AG09309 (cell line): Measurements from ENCODE around the gene KLHDC3.
A peak's percentile ranks its signal among the peaks of the same experiment; 100 is the strongest.

Source experiments
- DNase-seq: peaks from one replicate; pipeline ENCODE4 v3.0.0-alpha.2; 2010; ENCODE audit warnings: low read depth
- H3K4me3 ChIP-seq: 2 replicates; pipeline ENCODE4 v1.5.1; 2011; ENCODE audit warnings: mild to moderate bottlenecking, low read depth, low read length, moderate library complexity; ENCODE audit not compliant: control insufficient read depth
- TF ChIP-seq, protein P1 (sequence below): IDR thresholded peaks from 2 replicates; pipeline ENCODE4 v1.5.1; 2011; ENCODE audit warnings: mild to moderate bottlenecking, low read depth, low read length, inconsistent platforms; ENCODE audit not compliant: insufficient read depth, control insufficient read depth; ENCODE audit errors: missing control alignments

The KLHDC3 gene

DNA sequence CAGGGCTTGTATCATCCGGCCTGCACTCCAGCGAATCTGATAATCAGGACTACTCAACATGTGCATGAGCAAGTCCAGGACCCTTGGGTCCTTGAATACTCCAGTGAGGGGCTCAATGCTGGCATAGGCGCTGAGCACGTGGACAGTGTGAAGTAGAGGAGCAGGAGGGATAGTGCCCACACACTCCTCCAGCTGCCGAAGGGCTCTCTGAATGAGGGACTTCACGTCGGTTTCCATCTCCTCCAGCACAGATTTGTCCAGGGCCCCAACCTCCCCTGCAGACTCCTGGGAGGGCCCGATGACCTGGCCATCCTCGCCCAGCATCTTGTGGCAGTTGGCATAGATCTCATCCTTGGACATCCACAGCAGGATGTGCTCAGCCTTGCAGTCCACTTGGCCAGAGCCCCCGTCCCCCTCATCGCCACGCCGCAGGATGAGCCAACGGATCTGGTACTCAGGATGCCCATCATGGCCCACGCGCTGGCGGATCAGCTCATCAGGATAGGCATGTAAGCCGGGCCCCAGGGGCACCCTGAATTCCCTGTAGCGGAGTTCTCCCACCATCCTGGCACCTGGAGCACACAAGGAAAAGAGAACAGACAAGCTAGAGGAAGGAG lies 38.3 kb downstream of the KLHDC3 start:
- DNase-seq: no peak
- H3K4me3 ChIP-seq: peak overlapping the region; percentile 70
- TF ChIP-seq, protein P1, sequence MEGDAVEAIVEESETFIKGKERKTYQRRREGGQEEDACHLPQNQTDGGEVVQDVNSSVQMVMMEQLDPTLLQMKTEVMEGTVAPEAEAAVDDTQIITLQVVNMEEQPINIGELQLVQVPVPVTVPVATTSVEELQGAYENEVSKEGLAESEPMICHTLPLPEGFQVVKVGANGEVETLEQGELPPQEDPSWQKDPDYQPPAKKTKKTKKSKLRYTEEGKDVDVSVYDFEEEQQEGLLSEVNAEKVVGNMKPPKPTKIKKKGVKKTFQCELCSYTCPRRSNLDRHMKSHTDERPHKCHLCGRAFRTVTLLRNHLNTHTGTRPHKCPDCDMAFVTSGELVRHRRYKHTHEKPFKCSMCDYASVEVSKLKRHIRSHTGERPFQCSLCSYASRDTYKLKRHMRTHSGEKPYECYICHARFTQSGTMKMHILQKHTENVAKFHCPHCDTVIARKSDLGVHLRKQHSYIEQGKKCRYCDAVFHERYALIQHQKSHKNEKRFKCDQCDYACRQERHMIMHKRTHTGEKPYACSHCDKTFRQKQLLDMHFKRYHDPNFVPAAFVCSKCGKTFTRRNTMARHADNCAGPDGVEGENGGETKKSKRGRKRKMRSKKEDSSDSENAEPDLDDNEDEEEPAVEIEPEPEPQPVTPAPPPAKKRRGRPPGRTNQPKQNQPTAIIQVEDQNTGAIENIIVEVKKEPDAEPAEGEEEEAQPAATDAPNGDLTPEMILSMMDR: no peak

DNA sequence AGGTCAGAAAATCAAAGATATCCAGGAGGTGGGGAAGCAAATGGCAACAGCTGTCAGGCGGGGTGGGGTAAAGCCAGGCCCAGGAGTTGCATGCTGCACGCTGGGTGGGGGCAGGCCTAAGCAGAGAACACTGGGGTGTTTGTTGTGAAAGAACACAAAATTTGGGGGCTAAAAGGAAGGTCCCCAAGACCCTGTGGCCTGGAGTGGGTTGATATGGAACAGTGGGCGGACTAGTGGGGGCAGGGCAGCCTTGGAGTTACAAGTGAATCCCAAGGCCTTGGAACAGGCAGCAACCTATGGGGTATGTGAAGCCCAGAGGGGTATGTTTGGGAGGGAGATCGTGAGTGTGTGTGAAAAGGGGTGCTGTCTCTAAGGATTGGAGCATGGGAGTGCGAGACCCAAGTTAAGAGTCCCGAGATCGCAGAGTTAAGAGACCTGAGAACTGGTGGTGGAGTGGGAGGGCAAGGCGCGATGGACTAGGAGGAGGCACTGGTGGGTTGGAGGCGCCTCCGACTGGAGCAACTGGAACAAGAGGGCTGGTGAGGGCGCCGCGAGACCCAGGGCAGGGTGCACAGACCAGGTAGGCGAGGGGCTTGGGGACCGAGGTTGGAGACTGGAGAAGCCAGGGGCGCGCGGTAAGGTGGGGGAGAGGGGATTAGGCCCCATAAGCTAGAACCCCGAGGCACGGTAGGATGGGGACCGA lies 38.9 kb downstream of the KLHDC3 start:
- peak overlapping the region; percentile 70 for H3K4me3 ChIP-seq
- TF ChIP-seq, protein P1: no peak
- no peak for DNase-seq

DNA sequence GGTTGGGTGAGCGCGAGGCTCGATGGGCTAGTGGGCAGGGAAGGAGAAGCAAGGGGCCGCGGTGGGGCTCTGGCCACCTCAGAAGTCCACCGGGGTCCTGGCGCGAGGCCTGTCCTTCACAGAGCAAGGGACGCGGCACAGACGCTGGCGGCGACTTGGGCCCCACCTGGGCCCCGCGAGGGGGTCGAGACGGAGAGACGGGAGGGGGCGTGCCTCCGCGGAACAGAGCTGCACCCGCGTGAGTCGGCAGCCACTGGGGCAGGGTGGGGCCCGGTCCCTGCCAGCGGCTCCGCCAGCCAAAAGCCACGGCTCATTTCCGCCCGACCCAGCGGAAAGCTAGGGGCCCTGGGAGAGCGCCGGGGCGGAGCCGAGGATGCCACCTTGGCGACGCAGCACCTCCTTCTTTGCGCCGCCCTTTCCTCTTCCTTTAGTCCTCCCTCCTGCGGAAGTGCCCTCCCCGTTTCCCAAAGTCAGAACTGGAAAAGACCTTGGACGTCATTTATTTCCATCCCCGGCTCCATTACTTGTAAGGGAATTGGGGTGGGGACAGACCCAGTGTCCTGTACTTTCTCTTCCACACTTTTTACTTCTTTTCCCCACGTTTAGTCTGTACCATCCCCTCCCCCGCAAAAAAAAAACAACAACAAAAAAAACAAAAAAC lies 39.6 kb downstream of the KLHDC3 start, which contains the start of gene CUL7:
Gene CUL7 (minus strand): TSS at position 307 of the 661 bp plus-strand sequence. CDS start 1,063 bp downstream, outside the sequence.
- TF ChIP-seq, protein P1: no peak
- H3K4me3 ChIP-seq: peak within 1 kb of the TSS; percentile 70
- DNase-seq: peak; percentile 70

DNA sequence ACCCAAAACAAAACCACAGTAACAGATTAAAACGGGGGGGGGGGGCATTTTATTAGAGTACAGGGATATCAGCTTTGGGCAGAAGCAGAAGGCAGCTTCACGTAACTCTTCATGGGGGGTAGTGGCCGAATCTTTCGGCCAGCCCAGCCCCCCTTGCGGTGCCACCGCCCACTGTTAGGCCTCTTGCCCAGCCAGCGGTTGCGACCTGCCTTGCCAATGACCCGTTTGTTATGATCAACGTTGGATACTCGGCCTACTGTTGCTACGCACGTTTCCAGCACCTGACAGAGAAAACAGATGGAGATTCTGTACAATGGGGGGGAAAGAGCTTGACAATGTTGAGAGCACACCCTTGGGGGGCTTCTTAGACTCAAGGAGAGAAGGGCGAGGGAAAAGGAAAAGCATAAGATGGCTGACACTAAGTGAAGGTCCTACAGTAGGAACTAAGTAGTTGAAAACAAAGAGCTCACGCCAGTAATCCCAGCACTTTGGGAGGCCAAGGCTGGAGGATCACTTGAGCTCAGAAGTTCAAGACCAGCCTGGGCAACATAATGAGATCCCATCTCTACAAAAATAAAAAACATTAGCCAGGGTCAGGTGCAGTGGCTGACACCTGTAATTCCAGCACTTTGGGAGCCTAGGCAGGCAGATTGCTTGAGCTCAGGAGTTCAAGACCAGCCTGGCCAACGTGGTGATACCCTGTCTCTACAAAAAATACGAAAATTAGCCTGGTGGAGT lies 40.3 kb downstream of the KLHDC3 start:
- DNase-seq: no peak

DNA sequence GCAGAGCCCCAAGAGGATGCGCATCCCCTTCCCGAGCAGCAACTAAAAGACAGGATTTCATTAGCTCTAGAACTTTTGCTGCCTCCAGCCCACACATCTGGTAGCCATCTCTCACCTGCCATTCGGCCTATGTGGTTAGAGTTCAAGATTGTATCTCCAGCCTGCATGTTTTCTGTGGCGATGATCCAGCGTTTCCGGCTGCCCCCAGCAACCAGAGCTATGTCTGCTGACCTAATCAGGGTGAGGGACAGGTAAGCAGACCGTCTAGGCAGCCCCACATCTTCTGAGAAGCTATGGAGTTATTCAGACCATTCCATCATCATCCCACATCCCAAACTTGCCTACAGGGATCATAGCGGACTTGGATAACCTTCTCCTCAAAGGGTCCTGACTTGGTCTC lies 41.9 kb downstream of the KLHDC3 start:
- TF ChIP-seq, protein P1: no peak
- no peak overlapping the region for H3K4me3 ChIP-seq
- no peak for DNase-seq

More for the DNA sequence above, 40.3 kb downstream of the KLHDC3 start:
- TF ChIP-seq, protein P1: no peak
- H3K4me3 ChIP-seq: peak overlapping the region; percentile 70

DNA sequence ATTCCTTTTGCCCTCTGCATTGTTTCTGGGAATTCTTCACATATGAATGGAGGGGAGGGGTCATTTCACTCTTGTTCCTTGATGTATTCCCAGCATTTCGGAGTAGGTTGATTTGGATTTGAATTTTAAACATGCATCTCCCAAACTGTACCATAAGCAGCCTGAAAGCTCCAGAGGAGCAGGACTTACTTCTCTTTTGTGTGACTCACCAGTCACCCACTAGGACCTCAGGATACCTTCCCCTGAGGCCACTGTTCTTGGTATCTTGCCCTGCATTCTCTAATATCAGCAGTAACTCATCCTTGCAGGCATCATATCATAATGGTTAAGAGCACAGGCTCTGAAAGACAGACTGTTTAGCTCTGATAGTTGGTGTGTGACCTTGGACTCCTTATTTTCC lies 44.5 kb downstream of the KLHDC3 start:
- H3K4me3 ChIP-seq: peak overlapping the region; percentile 94
- DNase-seq: no peak
- TF ChIP-seq, protein P1: no peak
